Peyer's patch (tissue), 4 donors: ENCODE results near the gene SUGCT.

Experiments used
- POLR2A ChIP-seq, 2 donors: fragments of 450-650 bp; IDR thresholded peaks; one replicate each; pipeline ENCODE4 v1.5.1; 2017; ENCODE audit warnings: antibody characterized with exemption in 2 of 2, mild to moderate bottlenecking in 2 of 2, moderate library complexity in 2 of 2
- TF ChIP-seq, protein P1 (sequence below), 6 experiments: fragments of 450-650 bp in 4 of 6; fragments of 200-600 bp in 2 of 6; sonication (generic) in 1 of 6; IDR thresholded peaks; one replicate each; pipeline ENCODE4 v1.5.1; 2017 to 2019; ENCODE audit warnings: antibody characterized with exemption in 6 of 6, mild to moderate bottlenecking in 3 of 6, moderate library complexity in 1 of 6

DNA sequence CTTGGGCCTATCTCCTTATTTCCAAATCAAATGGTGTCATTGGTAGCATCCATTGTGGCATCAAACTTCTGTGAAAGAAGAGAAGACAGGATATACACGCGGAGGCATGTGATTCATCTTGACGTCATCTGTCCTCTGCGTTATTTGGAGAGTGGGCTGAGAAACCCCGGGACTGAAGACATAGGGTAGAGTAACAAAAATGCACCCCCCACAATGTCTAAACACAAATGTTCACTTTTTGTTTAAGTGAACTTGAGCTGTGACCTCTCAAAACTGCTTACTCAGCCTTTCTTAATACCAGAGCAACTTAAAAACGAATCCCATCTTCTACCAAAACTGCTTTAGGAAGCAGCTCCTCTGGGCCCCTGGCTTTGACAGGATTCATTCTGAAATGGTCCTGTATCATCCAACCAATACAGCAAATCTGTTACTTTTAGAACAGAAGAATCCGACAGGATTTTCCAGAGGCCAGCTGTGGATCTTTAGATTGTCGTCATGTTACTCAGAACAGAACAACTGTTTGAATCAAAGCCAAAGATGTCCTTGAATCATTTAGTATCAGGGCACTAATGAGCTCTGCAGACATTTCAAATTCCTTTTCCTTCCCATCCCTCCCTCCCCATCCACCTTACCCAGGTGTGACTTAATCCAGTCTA is 438.1 kb downstream of the SUGCT start:
- no peak for TF ChIP-seq POLR2A (IDR thresholded peaks at IDR 0.05)
- TF ChIP-seq, protein P1, sequence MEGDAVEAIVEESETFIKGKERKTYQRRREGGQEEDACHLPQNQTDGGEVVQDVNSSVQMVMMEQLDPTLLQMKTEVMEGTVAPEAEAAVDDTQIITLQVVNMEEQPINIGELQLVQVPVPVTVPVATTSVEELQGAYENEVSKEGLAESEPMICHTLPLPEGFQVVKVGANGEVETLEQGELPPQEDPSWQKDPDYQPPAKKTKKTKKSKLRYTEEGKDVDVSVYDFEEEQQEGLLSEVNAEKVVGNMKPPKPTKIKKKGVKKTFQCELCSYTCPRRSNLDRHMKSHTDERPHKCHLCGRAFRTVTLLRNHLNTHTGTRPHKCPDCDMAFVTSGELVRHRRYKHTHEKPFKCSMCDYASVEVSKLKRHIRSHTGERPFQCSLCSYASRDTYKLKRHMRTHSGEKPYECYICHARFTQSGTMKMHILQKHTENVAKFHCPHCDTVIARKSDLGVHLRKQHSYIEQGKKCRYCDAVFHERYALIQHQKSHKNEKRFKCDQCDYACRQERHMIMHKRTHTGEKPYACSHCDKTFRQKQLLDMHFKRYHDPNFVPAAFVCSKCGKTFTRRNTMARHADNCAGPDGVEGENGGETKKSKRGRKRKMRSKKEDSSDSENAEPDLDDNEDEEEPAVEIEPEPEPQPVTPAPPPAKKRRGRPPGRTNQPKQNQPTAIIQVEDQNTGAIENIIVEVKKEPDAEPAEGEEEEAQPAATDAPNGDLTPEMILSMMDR (IDR thresholded peaks at IDR 0.05) = no peak
